ENCODE measurements around the gene ALKBH4.
"Not testable (repeated sequence)": the region's sequence is repeated elsewhere in the genome, so short reads cannot be mapped to it uniquely, and the experiment has no call there.

Gene ALKBH4

GRCh38 chr7:102494026-102494425, 29.4 kb upstream of the ALKBH4 start:
- H3K4ac ChIP-seq (ENCODE audit: low read length); H2BK15ac ChIP-seq (ENCODE audit: low read length); H2BK5ac ChIP-seq (ENCODE audit: low read length); H3K18ac ChIP-seq (ENCODE audit: low read length); H3K4me2 ChIP-seq (ENCODE audit: insufficient read depth, low read length, poor library complexity, severe bottlenecking); H2BK120ac ChIP-seq (ENCODE audit: low read depth, low read length); H3K79me1 ChIP-seq (ENCODE audit: low read depth, low read length); H2BK12ac ChIP-seq (ENCODE audit: low read length); H3K27me3 ChIP-seq (ENCODE audit: control insufficient read depth in 3 of 3, insufficient read depth in 3 of 3, low read depth in 1 of 3, low read length in 3 of 3); DNase-seq (ENCODE audit: low spot score); H3K4me1 ChIP-seq (ENCODE audit: control insufficient read depth in 2 of 2, insufficient read depth in 1 of 2, low read depth in 1 of 2, low read length in 2 of 2); H4K91ac ChIP-seq (ENCODE audit: low read depth, low read length, poor library complexity); H3K4me3 ChIP-seq (ENCODE audit: low read length in 2 of 2); H3K23ac ChIP-seq (ENCODE audit: low read depth, low read length, poor library complexity); H3K9me3 ChIP-seq (replicated peaks in 1 of 2; ENCODE audit: control insufficient read depth in 2 of 2, insufficient read depth in 1 of 2, low read depth in 1 of 2, low read length in 2 of 2); H3K36me3 ChIP-seq (replicated peaks in 1 of 2; ENCODE audit: control insufficient read depth in 2 of 2, insufficient read depth in 2 of 2, low read length in 2 of 2); H4K8ac ChIP-seq (ENCODE audit: low read depth, low read length); H3K9ac ChIP-seq (ENCODE audit: low read depth, low read length, poor library complexity); H3K27ac ChIP-seq (replicated peaks; ENCODE audit: low read length); H3K14ac ChIP-seq (ENCODE audit: low read length); H2AFZ ChIP-seq (ENCODE audit: low read length); H2AK5ac ChIP-seq (ENCODE audit: low read depth, low read length): not testable (repeated sequence)
- WGBS, 2 donors (ENCODE audit: extremely low coverage in 2 of 2, insufficient read length in 2 of 2, insufficient replicate concordance in 1 of 2) = no CpG with 5 or more reads among the region's 15 CpGs

- H3K4me3 ChIP-seq (ENCODE audit: low read length in 2 of 2); DNase-seq (ENCODE audit: low spot score); H2AK5ac ChIP-seq (ENCODE audit: low read depth, low read length); H3K36me3 ChIP-seq (replicated peaks in 1 of 2; ENCODE audit: control insufficient read depth in 2 of 2, insufficient read depth in 2 of 2, low read length in 2 of 2); H2BK5ac ChIP-seq (ENCODE audit: low read length); H3K27ac ChIP-seq (replicated peaks; ENCODE audit: low read length); H3K79me1 ChIP-seq (ENCODE audit: low read depth, low read length); H2BK12ac ChIP-seq (ENCODE audit: low read length); H4K8ac ChIP-seq (ENCODE audit: low read depth, low read length); H3K9me3 ChIP-seq (replicated peaks in 1 of 2; ENCODE audit: control insufficient read depth in 2 of 2, insufficient read depth in 1 of 2, low read depth in 1 of 2, low read length in 2 of 2); H4K91ac ChIP-seq (ENCODE audit: low read depth, low read length, poor library complexity); H3K9ac ChIP-seq (ENCODE audit: low read depth, low read length, poor library complexity); H2BK120ac ChIP-seq (ENCODE audit: low read depth, low read length); H2BK15ac ChIP-seq (ENCODE audit: low read length); H3K4me1 ChIP-seq (ENCODE audit: control insufficient read depth in 2 of 2, insufficient read depth in 1 of 2, low read depth in 1 of 2, low read length in 2 of 2); H3K23ac ChIP-seq (ENCODE audit: low read depth, low read length, poor library complexity); H3K18ac ChIP-seq (ENCODE audit: low read length); H3K4me2 ChIP-seq (ENCODE audit: insufficient read depth, low read length, poor library complexity, severe bottlenecking); H2AFZ ChIP-seq (ENCODE audit: low read length); H3K27me3 ChIP-seq (ENCODE audit: control insufficient read depth in 3 of 3, insufficient read depth in 3 of 3, low read depth in 1 of 3, low read length in 3 of 3); H3K14ac ChIP-seq (ENCODE audit: low read length); H3K4ac ChIP-seq (ENCODE audit: low read length): not testable (repeated sequence)
- no CpG with 5 or more reads among the region's 33 CpGs for WGBS, 2 donors (ENCODE audit: extremely low coverage in 2 of 2, insufficient read length in 2 of 2, insufficient replicate concordance in 1 of 2)
These were observed 28.7 kb upstream of the ALKBH4 start for GRCh38 chr7:102493220-102493935.

GRCh38 chr7:102490529-102491075, 25.9 kb upstream of the ALKBH4 start:
- not testable (repeated sequence) for H2BK12ac ChIP-seq (ENCODE audit: low read length); H2AK5ac ChIP-seq (ENCODE audit: low read depth, low read length); H3K4me3 ChIP-seq (ENCODE audit: low read length in 2 of 2); H3K4me2 ChIP-seq (ENCODE audit: insufficient read depth, low read length, poor library complexity, severe bottlenecking); H3K79me1 ChIP-seq (ENCODE audit: low read depth, low read length); H3K18ac ChIP-seq (ENCODE audit: low read length); H2AFZ ChIP-seq (ENCODE audit: low read length); H4K91ac ChIP-seq (ENCODE audit: low read depth, low read length, poor library complexity); H2BK5ac ChIP-seq (ENCODE audit: low read length); H3K9ac ChIP-seq (ENCODE audit: low read depth, low read length, poor library complexity); H3K23ac ChIP-seq (ENCODE audit: low read depth, low read length, poor library complexity); H3K36me3 ChIP-seq (replicated peaks in 1 of 2; ENCODE audit: control insufficient read depth in 2 of 2, insufficient read depth in 2 of 2, low read length in 2 of 2); H3K4me1 ChIP-seq (ENCODE audit: control insufficient read depth in 2 of 2, insufficient read depth in 1 of 2, low read depth in 1 of 2, low read length in 2 of 2); H4K8ac ChIP-seq (ENCODE audit: low read depth, low read length); H3K14ac ChIP-seq (ENCODE audit: low read length); H3K27me3 ChIP-seq (ENCODE audit: control insufficient read depth in 3 of 3, insufficient read depth in 3 of 3, low read depth in 1 of 3, low read length in 3 of 3); H3K9me3 ChIP-seq (replicated peaks in 1 of 2; ENCODE audit: control insufficient read depth in 2 of 2, insufficient read depth in 1 of 2, low read depth in 1 of 2, low read length in 2 of 2); H3K27ac ChIP-seq (replicated peaks; ENCODE audit: low read length); H2BK15ac ChIP-seq (ENCODE audit: low read length); DNase-seq (ENCODE audit: low spot score); H3K4ac ChIP-seq (ENCODE audit: low read length); H2BK120ac ChIP-seq (ENCODE audit: low read depth, low read length)
- WGBS, 2 donors (ENCODE audit: extremely low coverage in 2 of 2, insufficient read length in 2 of 2, insufficient replicate concordance in 1 of 2) = no CpG with 5 or more reads among the region's 12 CpGs

DNA sequence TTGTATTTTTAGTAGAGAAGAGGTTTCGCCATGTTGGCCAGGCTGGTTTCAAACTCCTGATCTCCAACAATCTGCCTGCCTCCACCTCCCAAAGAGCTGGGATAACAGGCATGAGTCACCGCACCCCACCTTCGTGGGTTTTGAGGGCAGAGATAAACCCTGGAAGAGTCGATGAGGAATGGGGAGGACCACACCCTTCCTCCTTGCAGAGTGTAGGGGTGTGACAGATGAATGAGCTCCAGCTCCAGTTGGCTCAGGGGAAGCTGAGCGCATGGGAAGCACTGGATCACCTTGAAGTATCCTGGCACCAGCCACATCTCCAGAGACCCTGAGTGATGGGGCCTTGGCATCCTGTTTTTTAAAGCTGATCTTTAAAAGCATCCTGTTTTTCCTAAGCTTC, 19.7 kb upstream of the ALKBH4 start:
- not testable (repeated sequence) for H2BK5ac ChIP-seq (ENCODE audit: low read length); H2AFZ ChIP-seq (ENCODE audit: low read length); H2BK120ac ChIP-seq (ENCODE audit: low read depth, low read length); H3K4me3 ChIP-seq (ENCODE audit: low read length in 2 of 2); H3K4me2 ChIP-seq (ENCODE audit: insufficient read depth, low read length, poor library complexity, severe bottlenecking); H3K4me1 ChIP-seq (ENCODE audit: control insufficient read depth in 2 of 2, insufficient read depth in 1 of 2, low read depth in 1 of 2, low read length in 2 of 2); H2BK15ac ChIP-seq (ENCODE audit: low read length); H3K36me3 ChIP-seq (replicated peaks in 1 of 2; ENCODE audit: control insufficient read depth in 2 of 2, insufficient read depth in 2 of 2, low read length in 2 of 2); H3K23ac ChIP-seq (ENCODE audit: low read depth, low read length, poor library complexity); H3K9ac ChIP-seq (ENCODE audit: low read depth, low read length, poor library complexity); H3K4ac ChIP-seq (ENCODE audit: low read length); H3K27me3 ChIP-seq (ENCODE audit: control insufficient read depth in 3 of 3, insufficient read depth in 3 of 3, low read depth in 1 of 3, low read length in 3 of 3); H3K18ac ChIP-seq (ENCODE audit: low read length); H2AK5ac ChIP-seq (ENCODE audit: low read depth, low read length); H4K91ac ChIP-seq (ENCODE audit: low read depth, low read length, poor library complexity); H2BK12ac ChIP-seq (ENCODE audit: low read length); H3K79me1 ChIP-seq (ENCODE audit: low read depth, low read length); H3K9me3 ChIP-seq (replicated peaks in 1 of 2; ENCODE audit: control insufficient read depth in 2 of 2, insufficient read depth in 1 of 2, low read depth in 1 of 2, low read length in 2 of 2); H3K14ac ChIP-seq (ENCODE audit: low read length); DNase-seq (ENCODE audit: low spot score); H3K27ac ChIP-seq (replicated peaks; ENCODE audit: low read length); H4K8ac ChIP-seq (ENCODE audit: low read depth, low read length)
- no CpG with 5 or more reads among the region's 5 CpGs for WGBS, 2 donors (ENCODE audit: extremely low coverage in 2 of 2, insufficient read length in 2 of 2, insufficient replicate concordance in 1 of 2)
